Calu3 (cell line): ENCODE data around the gene BCAR1. TPM values are rescaled to one million over a fixed set of nuclear protein-coding genes. Genes with fewer than 3 reads are reported as not detected.
"Not testable (repeated sequence)": the region's sequence is repeated elsewhere in the genome, so short reads cannot be mapped to it uniquely, and the experiment has no call there.

Source experiments
- BruUV-seq: library from RNA; stranded (reverse); fragments of 400-500 nt; replicated peaks from 2 replicates; lab custom pipeline; 2021; lab: Mats Ljungman, UMichigan
- CTCF ChIA-PET: fragments of 300-600 bp; sonication (Branson Sonifier 250); formaldehyde crosslinking; loops from one replicate; lab custom pipeline; 2022; ENCODE audit warnings: antibody characterized with exemption; lab: Charles Lee
- DNase-seq: peaks from one replicate; pipeline ENCODE4 v3.0.0; 2022
- H3K27ac Mint-ChIP-seq: one replicate; pipeline ENCODE4 v1.8.0; 2022; ENCODE audit warnings: mixed read lengths; ENCODE audit not compliant: unreplicated experiment
- H3K27me3 Mint-ChIP-seq: one replicate; pipeline ENCODE4 v1.8.0; 2022; ENCODE audit warnings: mixed read lengths; ENCODE audit not compliant: unreplicated experiment
- H3K36me3 Mint-ChIP-seq: one replicate; pipeline ENCODE4 v1.8.0; 2022; ENCODE audit warnings: mild to moderate bottlenecking, moderate library complexity, mixed read lengths; ENCODE audit not compliant: insufficient read depth, unreplicated experiment
- H3K4me1 Mint-ChIP-seq: one replicate; pipeline ENCODE4 v1.8.0; 2022; ENCODE audit warnings: mild to moderate bottlenecking, low read depth, mixed read lengths; ENCODE audit not compliant: unreplicated experiment
- H3K4me3 Mint-ChIP-seq: one replicate; pipeline ENCODE4 v1.8.0; 2022; ENCODE audit warnings: mild to moderate bottlenecking, low read depth, moderate library complexity, mixed read lengths; ENCODE audit not compliant: unreplicated experiment
- H3K9me3 Mint-ChIP-seq: one replicate; pipeline ENCODE4 v1.8.0; 2022; ENCODE audit warnings: low read depth, mixed read lengths; ENCODE audit not compliant: unreplicated experiment
- CTCF ChIP-seq: fragments of 200-600 bp; IDR thresholded peaks from one replicate; pipeline ENCODE4 v1.8.0; 2022; ENCODE audit warnings: antibody characterized with exemption; ENCODE audit not compliant: unreplicated experiment
- intact Hi-C: fragments of 100-400 bp; cut with micrococcal nuclease; formaldehyde crosslinking; loops from one replicate; pipeline ENCODE4 v1.10.0; 2022; ENCODE audit not compliant: unreplicated experiment
- total RNA-seq: library from RNA; stranded (reverse); gene quantifications from 2 replicates; pipeline ENCODE4 v1.2.3, GENCODE V29; 2022

The BCAR1 gene
- total RNA-seq, 1 experiment from 2014 or later: 153 TPM

- H3K27ac Mint-ChIP-seq: no peak overlapping the region
- no peaks in the 10 kb centered on the region for H3K4me1 Mint-ChIP-seq
These were observed 31.2 kb upstream of the BCAR1 start for GRCh38 chr16:75282466-75283281.

GRCh38 chr16:75281826-75282225 lies 30.4 kb upstream of the BCAR1 start:
- Mint-ChIP-seq H3K9me3 (no peaks in the 10 kb centered on the region), H3K36me3 (peaks cover 6% of the 10 kb centered on the region), H3K27me3 (no peaks in the 10 kb centered on the region), H3K4me1 (no peaks in the 10 kb centered on the region), H3K4me3 (no peak overlapping the region), H3K27ac (no peak overlapping the region)
- no TSS peak for BruUV-seq
- no peak for DNase-seq
- intact Hi-C loops: no loop called here
- TF ChIP-seq CTCF: no peak
- CTCF ChIA-PET: interaction anchor here (0.6 kb wide), 1 partner anchor 36 kb away, joined by 6 read pairs; no protein-coding TSS in a partner anchor

More at GRCh38 chr16:75282466-75283281, 31.2 kb upstream of the BCAR1 start:
- BruUV-seq: no TSS peak
- CTCF ChIA-PET: interaction anchor here (0.5 to 0.8 kb wide), 2 partner anchors 38 to 97 kb away, joined by 3 read pairs; no protein-coding TSS in a partner anchor
- H3K27me3 Mint-ChIP-seq: no peaks in the 10 kb centered on the region
- TF ChIP-seq CTCF: no peak
- intact Hi-C loops: no loop called here
- H3K9me3 Mint-ChIP-seq: no peaks in the 10 kb centered on the region
- DNase-seq: no peak
- no peak overlapping the region for H3K4me3 Mint-ChIP-seq
- peaks cover 6% of the 10 kb centered on the region for H3K36me3 Mint-ChIP-seq

GRCh38 chr16:75281009-75281408 lies 29.6 kb upstream of the BCAR1 start:
- intact Hi-C loops: not testable (repeated sequence)

GRCh38 chr16:75280331-75280804 lies 28.9 kb upstream of the BCAR1 start:
- Mint-ChIP-seq H3K27me3 (no peaks in the 10 kb centered on the region), H3K36me3 (peaks cover 6% of the 10 kb centered on the region), H3K27ac (no peak overlapping the region), H3K9me3 (no peaks in the 10 kb centered on the region), H3K4me1 (no peaks in the 10 kb centered on the region), H3K4me3 (no peak overlapping the region)
- CTCF ChIA-PET: interaction anchor here (0.6 to 1.0 kb wide), 2 partner anchors 25 to 47 kb away, joined by 3 read pairs; no protein-coding TSS in a partner anchor
- DNase-seq: no peak
- no TSS peak for BruUV-seq
- intact Hi-C loops: no loop called here
- TF ChIP-seq CTCF: no peak

More at GRCh38 chr16:75281009-75281408, 29.6 kb upstream of the BCAR1 start:
- H3K4me1 Mint-ChIP-seq, H3K4me3 Mint-ChIP-seq, BruUV-seq, H3K36me3 Mint-ChIP-seq, DNase-seq, H3K27me3 Mint-ChIP-seq, H3K9me3 Mint-ChIP-seq, H3K27ac Mint-ChIP-seq: not testable (repeated sequence)
- CTCF ChIA-PET: interaction anchor here (0.6 to 1.0 kb wide), 2 partner anchors 24 to 47 kb away, joined by 3 read pairs; no protein-coding TSS in a partner anchor
